ENCODE results near the gene NRARP. TPM values are rescaled to one million over a fixed set of nuclear protein-coding genes. Genes with fewer than 3 reads are reported as not detected.

Gene NRARP
- total and polyA plus RNA-seq, 4 donors, result 0.48 to 1.3 (median 0.93) TPM; not detected in 1

GRCh38 chr9:137313956-137314560 lies 12.0 kb upstream of the NRARP start (continued):
- TF ChIP-seq REST (IDR thresholded peaks at IDR 0.05) (no peak), FOXA2 (IDR thresholded peaks at IDR 0.05) (no peak), CTCF (IDR thresholded peaks at IDR 0.05; ENCODE audit: low read depth, low read length, missing input control) (no peak), HNF4A (conservative IDR thresholded peaks at IDR 0.05) (no peak), SP1 (IDR thresholded peaks at IDR 0.05) (no peak), JUND (IDR thresholded peaks at IDR 0.05) (no peak)

GRCh38 chr9:137313326-137313936 lies 11.4 kb upstream of the NRARP start:
- TF ChIP-seq ZBTB33 (IDR thresholded peaks at IDR 0.05) (no peak), NR2F2 (IDR thresholded peaks at IDR 0.05) (no peak), FOXA1 (IDR thresholded peaks at IDR 0.05) (no peak), FOXA2 (IDR thresholded peaks at IDR 0.05) (no peak), JUND (IDR thresholded peaks at IDR 0.05) (no peak), TAF1 (conservative IDR thresholded peaks at IDR 0.05) (no peak), ATF3 (IDR thresholded peaks at IDR 0.05) (no peak), RXRA (IDR thresholded peaks at IDR 0.05) (no peak), MAX (IDR thresholded peaks at IDR 0.05) (no peak), HNF4A (conservative IDR thresholded peaks at IDR 0.05) (no peak), REST (IDR thresholded peaks at IDR 0.05) (no peak), YY1 (IDR thresholded peaks at IDR 0.05) (no peak), RAD21 (IDR thresholded peaks at IDR 0.05) (no peak), SP1 (IDR thresholded peaks at IDR 0.05) (no peak), HNF4G (IDR thresholded peaks at IDR 0.05) (no peak), GABPA (IDR thresholded peaks at IDR 0.05 in 1 of 2, conservative IDR thresholded peaks at IDR 0.05 in 1 of 2) (no peak), EGR1 (IDR thresholded peaks at IDR 0.05; ENCODE audit: low read depth in 2 of 2) (no peak), CTCF (IDR thresholded peaks at IDR 0.05; ENCODE audit: low read depth, low read length, missing input control) (no peak)
- H3K4me1 ChIP-seq (ENCODE audit: control insufficient read depth in 4 of 4, insufficient read depth in 4 of 4, low read length in 3 of 4), result peaks cover 3 to 9% (median 5%) of the 10 kb centered on the region in 4 donors
- peak; percentile 34 for DNase-seq (ENCODE audit: low spot score)
- no peaks in the 10 kb centered on the region for H3K9me3 ChIP-seq (ENCODE audit: control insufficient read depth in 4 of 4, low read length in 3 of 4)
- H3K4me3 ChIP-seq (ENCODE audit: low read depth in 1 of 3, low read length in 3 of 3), result no peak overlapping the region
- no peak overlapping the region for H3K9ac ChIP-seq (ENCODE audit: low read depth in 1 of 2, low read length in 2 of 2)
- H3K27me3 ChIP-seq (ENCODE audit: control insufficient read depth in 4 of 4, insufficient read depth in 4 of 4, low read length in 3 of 4), result no peaks in the 10 kb centered on the region
- H3K27ac ChIP-seq (ENCODE audit: low read depth in 1 of 2, low read length in 2 of 2), result no peak overlapping the region
- H3K36me3 ChIP-seq (ENCODE audit: control insufficient read depth in 4 of 4, insufficient read depth in 3 of 4, low read depth in 1 of 4, low read length in 3 of 4), result no peaks in the 10 kb centered on the region
- WGBS, result 83% methylated on average over 9 of the region's 9 CpGs

All from liver (tissue), 9 donors.